HEK293 (cell line): ENCODE data around the gene B9D1.

Experiments
- GFI1B ChIP-seq: fragments of 450-650 bp; formaldehyde crosslinking; IDR thresholded peaks from 2 replicates; pipeline ENCODE4 v1.5.1; 2016; ENCODE audit warnings: missing biosample characterization, missing genetic modification characterization
- GLIS1 ChIP-seq: fragments of 450-650 bp; formaldehyde crosslinking; IDR thresholded peaks from 2 replicates; pipeline ENCODE4 v1.5.1; 2016; ENCODE audit warnings: missing biosample characterization, missing genetic modification characterization
- HOXD13 ChIP-seq: sonication (generic); formaldehyde crosslinking; IDR thresholded peaks from 2 replicates; pipeline ENCODE4 v1.8.0; 2022; ENCODE audit warnings: missing genetic modification reagents, borderline replicate concordance
- IKZF3 ChIP-seq: fragments of 450-650 bp; IDR thresholded peaks from 2 replicates; pipeline ENCODE4 v1.5.0; 2018; ENCODE audit warnings: missing biosample characterization, mild to moderate bottlenecking, missing genetic modification characterization, moderate library complexity
- KLF1 ChIP-seq: fragments of 450-650 bp; formaldehyde crosslinking; IDR thresholded peaks from 2 replicates; pipeline ENCODE4 v1.5.1; 2016; ENCODE audit warnings: missing biosample characterization, missing genetic modification characterization
- KLF10 ChIP-seq: fragments of 450-650 bp; IDR thresholded peaks from 2 replicates; pipeline ENCODE4 v1.5.1; 2018; ENCODE audit warnings: missing biosample characterization, mild to moderate bottlenecking, missing genetic modification characterization
- KLF9 ChIP-seq: fragments of 450-650 bp; formaldehyde crosslinking; IDR thresholded peaks from 2 replicates; pipeline ENCODE4 v1.5.1; 2016; ENCODE audit warnings: missing biosample characterization, missing genetic modification characterization, low read depth
- PRDM1 ChIP-seq: fragments of 450-650 bp; formaldehyde crosslinking; IDR thresholded peaks from 2 replicates; pipeline ENCODE4; 2016; ENCODE audit warnings: missing biosample characterization, missing genetic modification characterization
- SCRT2 ChIP-seq: fragments of 450-650 bp; formaldehyde crosslinking; IDR thresholded peaks from 2 replicates; pipeline ENCODE4 v1.5.1; 2016; ENCODE audit warnings: missing biosample characterization, missing genetic modification characterization
- WT1 ChIP-seq: fragments of 450-650 bp; formaldehyde crosslinking; IDR thresholded peaks from 2 replicates; pipeline ENCODE4 v1.5.1; 2016; ENCODE audit warnings: missing biosample characterization, missing genetic modification characterization
- YY2 ChIP-seq: fragments of 450-650 bp; formaldehyde crosslinking; IDR thresholded peaks from 2 replicates; pipeline ENCODE4 v1.5.1; 2016; ENCODE audit warnings: missing biosample characterization, missing genetic modification characterization
- ZBTB21 ChIP-seq: fragments of 450-650 bp; formaldehyde crosslinking; IDR thresholded peaks from 2 replicates; pipeline ENCODE4 v1.5.1; 2017; ENCODE audit warnings: missing biosample characterization, missing genetic modification characterization
- ZBTB7A ChIP-seq: fragments of 450-650 bp; formaldehyde crosslinking; IDR thresholded peaks from 2 replicates; pipeline ENCODE4 v1.5.1; 2016; ENCODE audit warnings: low read depth, missing biosample characterization, missing genetic modification characterization
- ZBTB8A ChIP-seq: fragments of 450-650 bp; formaldehyde crosslinking; IDR thresholded peaks from 2 replicates; pipeline ENCODE4 v1.5.1; 2016; ENCODE audit warnings: missing biosample characterization, missing genetic modification characterization
- ZFHX2 ChIP-seq: fragments of 450-650 bp; formaldehyde crosslinking; conservative IDR thresholded peaks from 2 replicates; pipeline ENCODE4 v1.5.1; 2016; ENCODE audit warnings: missing biosample characterization, missing genetic modification characterization
- ZIC2 ChIP-seq: fragments of 450-650 bp; formaldehyde crosslinking; IDR thresholded peaks from 2 replicates; pipeline ENCODE4 v1.5.1; 2016; ENCODE audit warnings: missing biosample characterization, missing genetic modification characterization
- ZNF112 ChIP-seq: fragments of 450-650 bp; formaldehyde crosslinking; IDR thresholded peaks from 2 replicates; pipeline ENCODE4 v1.5.0; 2017; ENCODE audit warnings: missing biosample characterization, missing genetic modification characterization
- ZNF155 ChIP-seq: fragments of 450-650 bp; formaldehyde crosslinking; IDR thresholded peaks from 2 replicates; pipeline ENCODE4 v1.5.1; 2016; ENCODE audit warnings: missing biosample characterization, missing genetic modification characterization
- ZNF18 ChIP-seq: fragments of 450-650 bp; formaldehyde crosslinking; IDR thresholded peaks from 2 replicates; pipeline ENCODE4 v1.5.1; 2016; ENCODE audit warnings: missing biosample characterization, missing genetic modification characterization
- ZNF19 ChIP-seq: fragments of 450-650 bp; formaldehyde crosslinking; IDR thresholded peaks from 2 replicates; pipeline ENCODE4; 2016; ENCODE audit warnings: missing biosample characterization, missing genetic modification characterization, low read depth
- ZNF24 ChIP-seq: fragments of 450-650 bp; formaldehyde crosslinking; IDR thresholded peaks from 2 replicates; pipeline ENCODE4 v1.5.1; 2016; ENCODE audit warnings: missing biosample characterization, missing genetic modification characterization
- ZNF274 ChIP-seq, 2 experiments: fragments of 200-500 bp in 1 of 2; fragments of 450-650 bp in 1 of 2; sonication (Bioruptor generic) in 1 of 2; formaldehyde crosslinking in 1 of 2; IDR thresholded peaks; 2 replicates each; pipeline versions ENCODE4 v1.5.1 to v1.6.1; 2014 to 2016; ENCODE audit warnings: borderline replicate concordance in 1 of 2, inconsistent platforms in 1 of 2, low read length in 1 of 2, missing biosample characterization in 1 of 2, missing genetic modification characterization in 1 of 2
- ZNF350 ChIP-seq: fragments of 450-650 bp; formaldehyde crosslinking; IDR thresholded peaks from 2 replicates; pipeline ENCODE4 v1.5.0; 2017; ENCODE audit warnings: missing biosample characterization, mild to moderate bottlenecking, missing genetic modification characterization
- ZNF366 ChIP-seq: fragments of 450-650 bp; formaldehyde crosslinking; conservative IDR thresholded peaks from 2 replicates; pipeline ENCODE4 v1.5.1; 2016; ENCODE audit warnings: missing biosample characterization, missing genetic modification characterization
- ZNF37A ChIP-seq: fragments of 450-650 bp; IDR thresholded peaks from 2 replicates; pipeline ENCODE4 v1.5.1; 2018; ENCODE audit warnings: missing biosample characterization, missing genetic modification characterization
- ZNF391 ChIP-seq: fragments of 450-650 bp; formaldehyde crosslinking; IDR thresholded peaks from 2 replicates; pipeline ENCODE4 v1.5.1; 2016; ENCODE audit warnings: low read depth, missing biosample characterization, missing genetic modification characterization, borderline replicate concordance
- ZNF529 ChIP-seq: fragments of 450-650 bp; formaldehyde crosslinking; IDR thresholded peaks from 2 replicates; pipeline ENCODE4 v1.5.1; 2017; ENCODE audit warnings: missing genetic modification characterization, missing biosample characterization; ENCODE audit not compliant: insufficient replicate concordance
- ZNF548 ChIP-seq: fragments of 450-650 bp; formaldehyde crosslinking; IDR thresholded peaks from 2 replicates; pipeline ENCODE4 v1.5.1; 2016; ENCODE audit warnings: missing biosample characterization, missing genetic modification characterization
- ZNF555 ChIP-seq: fragments of 450-650 bp; formaldehyde crosslinking; conservative IDR thresholded peaks from 2 replicates; pipeline ENCODE4 v1.5.1; 2017; ENCODE audit warnings: missing biosample characterization, mild to moderate bottlenecking, missing genetic modification characterization, inconsistent platforms
- ZNF571 ChIP-seq: fragments of 450-650 bp; formaldehyde crosslinking; IDR thresholded peaks from 2 replicates; pipeline ENCODE4 v1.5.0; 2017; ENCODE audit warnings: missing biosample characterization, missing genetic modification characterization
- ZNF596 ChIP-seq: fragments of 450-650 bp; IDR thresholded peaks from 2 replicates; pipeline ENCODE4 v1.5.0; 2018; ENCODE audit warnings: missing biosample characterization, mild to moderate bottlenecking, missing genetic modification characterization, moderate library complexity
- ZNF621 ChIP-seq: fragments of 450-650 bp; formaldehyde crosslinking; IDR thresholded peaks from 2 replicates; pipeline ENCODE4 v1.5.1; 2017; ENCODE audit warnings: missing biosample characterization, missing genetic modification characterization
- ZNF629 ChIP-seq: fragments of 450-650 bp; formaldehyde crosslinking; IDR thresholded peaks from 2 replicates; pipeline ENCODE4 v1.5.1; 2017; ENCODE audit warnings: missing biosample characterization, missing genetic modification characterization
- ZNF660 ChIP-seq: fragments of 450-650 bp; IDR thresholded peaks from 2 replicates; pipeline ENCODE4 v1.5.1; 2018; ENCODE audit warnings: missing biosample characterization, mild to moderate bottlenecking, missing genetic modification characterization
- ZNF670 ChIP-seq: fragments of 450-650 bp; formaldehyde crosslinking; IDR thresholded peaks from 2 replicates; pipeline ENCODE4 v1.5.1; 2016; ENCODE audit warnings: missing biosample characterization, missing genetic modification characterization, low read depth
- ZNF707 ChIP-seq: fragments of 450-650 bp; formaldehyde crosslinking; IDR thresholded peaks from 2 replicates; pipeline ENCODE4 v1.5.1; 2016; ENCODE audit warnings: missing biosample characterization, missing genetic modification characterization
- ZNF776 ChIP-seq: fragments of 450-650 bp; formaldehyde crosslinking; IDR thresholded peaks from 2 replicates; pipeline ENCODE4 v1.5.0; 2017; ENCODE audit warnings: missing biosample characterization, missing genetic modification characterization, borderline replicate concordance
- ZNF791 ChIP-seq: fragments of 450-650 bp; formaldehyde crosslinking; IDR thresholded peaks from 2 replicates; pipeline ENCODE4 v1.5.1; 2016; ENCODE audit warnings: missing biosample characterization, missing genetic modification characterization
- ZNF837 ChIP-seq: fragments of 450-650 bp; formaldehyde crosslinking; IDR thresholded peaks from 2 replicates; pipeline ENCODE4 v1.5.1; 2016; ENCODE audit warnings: missing biosample characterization, missing genetic modification characterization
- ZSCAN16 ChIP-seq: fragments of 450-650 bp; formaldehyde crosslinking; IDR thresholded peaks from 2 replicates; pipeline ENCODE4 v1.5.1; 2016; ENCODE audit warnings: missing biosample characterization, missing genetic modification characterization
- TF ChIP-seq, protein P1 (sequence below): fragments of 450-650 bp; IDR thresholded peaks from 2 replicates; pipeline ENCODE4 v1.5.1; 2018; ENCODE audit warnings: missing biosample characterization, mild to moderate bottlenecking, missing genetic modification characterization

The B9D1 gene

GRCh38 chr17:19386974-19387920, 24.7 kb upstream of the B9D1 start, which contains the start of gene MFAP4 (continued):
- TF ChIP-seq ZNF24 (tag by site-specific recombination), result 0 out of 2 replicates have a peak, but pooled peaks have one; percentile 28
- TF ChIP-seq ZNF776 (tag by site-specific recombination), result no peak
- no peak for TF ChIP-seq ZNF571 (tag by site-specific recombination)
- no peak for TF ChIP-seq ZBTB7A (tag by site-specific recombination)
- TF ChIP-seq ZNF112 (tag by site-specific recombination), result no peak
- no peak for TF ChIP-seq ZNF596
- no peak for TF ChIP-seq KLF9
- TF ChIP-seq ZNF791, result no peak
- TF ChIP-seq ZNF707 (tag by site-specific recombination), result no peak
- TF ChIP-seq HOXD13 (CRISPR knock-in tag), result no peak
- TF ChIP-seq ZNF548 (tag by site-specific recombination), result no peak
- TF ChIP-seq, protein P1, sequence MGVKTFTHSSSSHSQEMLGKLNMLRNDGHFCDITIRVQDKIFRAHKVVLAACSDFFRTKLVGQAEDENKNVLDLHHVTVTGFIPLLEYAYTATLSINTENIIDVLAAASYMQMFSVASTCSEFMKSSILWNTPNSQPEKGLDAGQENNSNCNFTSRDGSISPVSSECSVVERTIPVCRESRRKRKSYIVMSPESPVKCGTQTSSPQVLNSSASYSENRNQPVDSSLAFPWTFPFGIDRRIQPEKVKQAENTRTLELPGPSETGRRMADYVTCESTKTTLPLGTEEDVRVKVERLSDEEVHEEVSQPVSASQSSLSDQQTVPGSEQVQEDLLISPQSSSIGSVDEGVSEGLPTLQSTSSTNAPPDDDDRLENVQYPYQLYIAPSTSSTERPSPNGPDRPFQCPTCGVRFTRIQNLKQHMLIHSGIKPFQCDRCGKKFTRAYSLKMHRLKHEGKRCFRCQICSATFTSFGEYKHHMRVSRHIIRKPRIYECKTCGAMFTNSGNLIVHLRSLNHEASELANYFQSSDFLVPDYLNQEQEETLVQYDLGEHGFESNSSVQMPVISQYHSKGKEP (tag by site-specific recombination), result no peak
- TF ChIP-seq ZBTB21 (tag by site-specific recombination), result 0 out of 2 replicates have a peak, but pooled peaks have one; percentile 20
- no peak for TF ChIP-seq ZNF18 (tag by site-specific recombination)
- TF ChIP-seq ZNF274 (IDR thresholded peaks at IDR 0.05; ENCODE audit: low read length), result no peak
- no peak for TF ChIP-seq ZNF274 (tag by site-specific recombination; IDR thresholded peaks at IDR 0.05; ENCODE audit: borderline replicate concordance)
- peak; percentile 89 for TF ChIP-seq IKZF3 (tag by site-specific recombination)
- no peak for TF ChIP-seq ZNF529 (tag by site-specific recombination)
- TF ChIP-seq KLF1 (tag by site-specific recombination), result no peak
- no peak for TF ChIP-seq PRDM1 (tag by site-specific recombination)
- TF ChIP-seq ZNF629 (tag by site-specific recombination), result no peak
- no peak for TF ChIP-seq ZNF155 (tag by site-specific recombination)
- TF ChIP-seq ZIC2 (tag by site-specific recombination), result peak; percentile 100
- no peak for TF ChIP-seq ZSCAN16 (tag by site-specific recombination)
- no peak for TF ChIP-seq GFI1B (tag by site-specific recombination)
- no peak for TF ChIP-seq ZNF391 (tag by site-specific recombination)
- TF ChIP-seq ZNF837 (tag by site-specific recombination), result no peak
- peak; percentile 99 for TF ChIP-seq GLIS1
- TF ChIP-seq KLF10 (tag by site-specific recombination), result no peak
- peak; percentile 94 for TF ChIP-seq ZFHX2 (tag by site-specific recombination)
- peak; percentile 26 for TF ChIP-seq WT1 (tag by site-specific recombination)
- TF ChIP-seq ZNF555 (tag by site-specific recombination), result no peak
- no peak for TF ChIP-seq ZNF19
- TF ChIP-seq ZBTB8A (tag by site-specific recombination), result peak; percentile 65; the same call in 1 of the 2 replicates
- TF ChIP-seq ZNF366, result no peak
- TF ChIP-seq ZNF621, result no peak
- no peak for TF ChIP-seq ZNF660
- peak; percentile 75 for TF ChIP-seq SCRT2 (tag by site-specific recombination)
- TF ChIP-seq YY2 (tag by site-specific recombination), result no peak
- no peak for TF ChIP-seq ZNF670
- no peak for TF ChIP-seq ZNF350
- TF ChIP-seq ZNF37A (tag by site-specific recombination), result no peak
